ENCODE measurements around the gene RGCC. TPM values are rescaled to one million over a fixed set of nuclear protein-coding genes. Genes with fewer than 3 reads are reported as not detected.

RGCC gene
- polyA plus RNA-seq, 1 of the 3 experiments (the other 2 are of a cell fraction) = 0.05 TPM

GRCh38 chr13:41465898-41466320, 8.6 kb downstream of the RGCC start:
- Histone ChIP-seq H2AFZ (ENCODE audit: low read depth) (no peak overlapping the region), H3K9ac (no peak overlapping the region), H3K27ac (ENCODE audit: low read depth in 2 of 2, low read length in 1 of 2) (no peak overlapping the region), H3K4me3 (ENCODE audit: low read depth in 2 of 2, low read length in 1 of 2) (no peak overlapping the region), H3K79me2 (ENCODE audit: insufficient read depth) (no peaks in the 10 kb centered on the region), H3K27me3 (ENCODE audit: insufficient read depth) (no peaks in the 10 kb centered on the region; the same call in 1 of the 2 replicates), H3K4me1 (ENCODE audit: control insufficient read depth in 1 of 2, insufficient read depth in 2 of 2, low read depth in 1 of 2, low read length in 1 of 2) (no peaks in the 10 kb centered on the region), H3K36me3 (replicated peaks in 1 of 2; ENCODE audit: control insufficient read depth in 1 of 2, insufficient read depth in 2 of 2, low read length in 1 of 2) (no peaks in the 10 kb centered on the region), H3K4me2 (no peak overlapping the region), H4K20me1 (ENCODE audit: insufficient read depth) (no peaks in the 10 kb centered on the region), H3K9me3 (no peaks in the 10 kb centered on the region), H3F3A (replicated peaks; ENCODE audit: insufficient read depth) (no peaks in the 10 kb centered on the region), H3K9me2 (no peaks in the 10 kb centered on the region)
- CTCF ChIA-PET = no interaction called here
- no peak for DNase-seq
- TF ChIP-seq CHD2 (IDR thresholded peaks at IDR 0.05; ENCODE audit: low read length, partially characterized antibody) (no peak), ZBTB33 (IDR thresholded peaks at IDR 0.05; ENCODE audit: borderline replicate concordance, low read depth) (no peak), ELF1 (IDR thresholded peaks at IDR 0.05) (no peak), RCOR1 (IDR thresholded peaks at IDR 0.05; ENCODE audit: low read length) (no peak), USF2 (IDR thresholded peaks at IDR 0.05; ENCODE audit: borderline replicate concordance, low read depth, low read length) (no peak), RAD21 (IDR thresholded peaks at IDR 0.05; ENCODE audit: low read length) (no peak), NRF1 (IDR thresholded peaks at IDR 0.05; ENCODE audit: low read depth, low read length) (no peak), JUND (IDR thresholded peaks at IDR 0.05) (no peak), USF1 (IDR thresholded peaks at IDR 0.05; ENCODE audit: borderline replicate concordance, low read depth) (no peak), REST (IDR thresholded peaks at IDR 0.05; ENCODE audit: low read depth, low read length) (no peak), SIN3A (IDR thresholded peaks at IDR 0.05; ENCODE audit: borderline replicate concordance, low read depth, low read length) (no peak), FOXM1 (IDR thresholded peaks at IDR 0.05; ENCODE audit: low read depth) (no peak), EP300 (IDR thresholded peaks at IDR 0.05; ENCODE audit: borderline replicate concordance in 1 of 2, low read depth in 1 of 2, low read length in 1 of 2) (no peak), MEF2A (IDR thresholded peaks at IDR 0.05; ENCODE audit: borderline replicate concordance, low read depth) (no peak)
- WGBS (ENCODE audit: low lambda C conversion rate) = 68% methylated on average over 1 of the region's 1 CpG
- POLR2A ChIA-PET = no interaction called here
